Right kidney (tissue), 9 donors: ENCODE data around the gene SOX21.
"Not testable (repeated sequence)": the region's sequence is repeated elsewhere in the genome, so short reads cannot be mapped to it uniquely, and the experiment has no call there.

Experiments used
- DNase-seq: peaks from one replicate; pipeline ENCODE4 v3.0.0-alpha.2; 2016
- long read RNA-seq, 8 donors: transcript quantifications; one replicate each; lab custom pipeline, GENCODE V29; 2026

The SOX21 gene
- long read RNA-seq, donor 1 = 0 reads
- long read RNA-seq, donor 2 = 0 reads
- long read RNA-seq, donor 3 = 0 reads
- long read RNA-seq, donor 4 = 0 reads
- long read RNA-seq, donor 5, partial matches to known transcripts = 0 of 2 reads
- long read RNA-seq, donor 5, other reads (novel, unspliced or antisense) = 0 of 2 reads
- long read RNA-seq, donor 6 = 0 reads
- long read RNA-seq, donor 7, partial matches to known transcripts = 0 of 1 reads
- long read RNA-seq, donor 7, other reads (novel, unspliced or antisense) = 0 of 1 reads
- long read RNA-seq, donor 8 = 0 reads

GRCh38 chr13:94712287-94712811 is at the start of gene SOX21:
Gene SOX21 (minus strand): TSS chr13:94712545. CDS start chr13:94712049, 496 bp downstream.
- DNase-seq = no peak

- DNase-seq = no peak
Measured at GRCh38 chr13:94761407-94761806, 49.1 kb upstream of the SOX21 start.

GRCh38 chr13:94759120-94759728 is 46.9 kb upstream of the SOX21 start:
- no peak for DNase-seq

DNA sequence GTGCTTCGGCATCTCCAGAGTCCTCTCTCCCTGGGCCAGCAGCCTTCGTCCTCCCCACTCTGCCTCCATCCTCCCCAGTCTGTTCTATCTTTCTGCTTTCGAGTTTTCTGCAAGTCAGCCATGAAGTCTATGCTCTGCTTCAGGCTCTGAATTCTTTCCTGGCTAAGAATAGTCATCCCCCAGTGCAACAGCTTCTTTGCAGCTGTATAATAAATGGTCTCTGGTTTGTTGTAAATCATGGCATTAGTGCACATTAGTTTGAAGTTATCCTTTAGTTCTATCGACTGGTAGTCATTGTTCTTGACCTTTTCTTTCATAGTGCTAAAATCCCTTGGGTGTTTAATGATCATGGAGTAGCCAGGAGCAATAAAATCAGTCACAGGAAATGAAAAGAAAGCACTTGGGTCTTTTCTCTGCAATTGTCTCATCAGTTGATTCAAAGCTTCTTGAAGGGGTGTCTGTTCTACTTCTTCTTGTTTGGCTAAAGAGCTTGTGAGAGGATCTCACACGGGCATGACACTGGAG is 46.2 kb upstream of the SOX21 start:
- DNase-seq = no peak

DNA sequence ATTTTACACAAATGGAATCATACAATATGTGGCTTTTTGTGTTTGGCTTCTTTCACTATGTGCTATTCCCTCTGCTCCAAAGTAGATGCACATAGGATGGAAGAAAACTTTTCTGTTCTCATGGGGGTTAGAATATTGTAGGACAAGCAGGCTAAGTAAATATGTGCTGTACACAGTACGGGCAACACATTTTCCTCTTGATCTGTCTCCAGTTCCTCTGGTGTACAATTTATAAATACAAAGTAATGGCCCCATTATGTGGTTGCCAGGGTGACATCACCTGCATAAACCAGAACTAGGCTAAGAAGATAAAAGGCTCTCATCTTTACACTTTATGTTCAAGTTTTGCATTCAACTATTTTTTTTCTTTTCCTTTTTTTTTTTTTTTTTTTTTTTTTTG is 41.0 kb upstream of the SOX21 start:
- DNase-seq = no peak

DNA sequence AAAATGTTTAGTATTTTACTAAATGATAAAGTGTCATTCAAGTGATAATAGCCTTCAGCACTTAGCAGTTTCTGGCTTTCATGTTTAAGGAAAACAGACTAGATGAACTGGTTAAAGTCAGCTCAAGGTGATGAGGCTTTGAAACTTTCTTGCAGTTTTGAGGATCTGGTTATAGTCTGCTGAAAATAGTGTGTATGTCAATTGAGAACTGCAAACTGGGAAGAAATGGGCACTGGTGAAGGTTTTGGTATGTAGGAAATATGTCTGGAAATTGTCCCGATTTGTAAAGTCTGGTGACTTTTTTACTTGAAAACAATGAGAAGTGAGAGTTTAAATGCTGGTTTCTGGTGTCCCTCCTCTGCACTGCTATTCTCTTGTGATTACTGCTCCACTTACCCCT is 36.8 kb upstream of the SOX21 start:
- no peak for DNase-seq

GRCh38 chr13:94739235-94739634 is 26.9 kb upstream of the SOX21 start:
- no peak for DNase-seq

- DNase-seq = no peak
Measured at GRCh38 chr13:94731028-94731427, 18.7 kb upstream of the SOX21 start.

DNA sequence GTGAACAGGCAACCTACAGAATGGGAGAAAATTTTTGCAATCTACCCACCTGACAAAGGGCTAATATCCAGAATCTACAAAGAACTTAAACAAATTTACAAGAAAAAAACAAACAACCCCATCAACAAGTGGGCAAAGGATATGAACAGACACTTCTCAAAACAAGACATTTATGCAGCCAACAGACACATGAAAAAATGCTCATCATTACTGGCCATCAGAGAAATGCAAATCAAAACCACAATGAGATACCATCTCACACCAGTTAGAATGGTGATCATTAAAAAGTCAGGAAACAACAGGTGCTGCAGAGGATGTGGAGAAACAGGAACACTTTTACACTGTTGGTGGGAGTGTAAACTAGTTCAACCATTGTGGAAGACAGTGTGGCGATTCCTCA is 17.6 kb upstream of the SOX21 start:
- not testable (repeated sequence) for DNase-seq

- no peak for DNase-seq
Measured at GRCh38 chr13:94726425-94726824, 14.1 kb upstream of the SOX21 start.

DNA sequence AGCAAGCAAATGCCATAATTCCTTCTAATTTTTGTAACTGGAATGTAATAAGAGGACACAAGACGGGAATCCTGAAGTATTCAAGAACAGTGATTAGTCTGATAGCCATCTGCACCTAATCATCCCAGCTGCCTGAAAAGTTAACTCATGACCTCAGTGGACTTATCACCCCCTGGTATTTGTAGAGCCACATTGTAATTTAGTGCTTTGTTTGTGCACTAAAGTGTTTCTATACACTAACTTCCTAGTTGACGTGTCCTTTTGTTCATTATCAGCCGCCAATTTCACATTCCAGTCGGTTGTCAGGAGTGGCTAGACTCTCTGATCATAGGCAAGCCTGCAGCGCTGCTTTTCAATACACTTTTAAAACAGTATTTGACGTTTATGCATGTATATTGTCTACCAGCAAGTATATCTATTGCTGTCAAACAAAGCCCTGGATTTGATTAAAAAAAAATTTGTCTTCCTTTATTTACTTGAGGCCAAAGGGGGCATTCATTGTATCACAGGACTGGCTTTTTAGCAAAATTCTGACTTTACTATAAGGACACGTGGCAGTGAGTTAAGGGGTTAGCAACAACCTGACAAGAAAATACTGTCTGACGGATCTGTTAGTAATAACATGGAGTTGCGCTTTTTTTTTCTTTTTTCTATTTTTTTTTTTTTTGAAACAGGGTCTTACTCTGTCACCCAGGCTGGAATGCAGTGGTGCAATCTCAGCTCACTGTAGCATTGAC is 10.4 kb upstream of the SOX21 start:
- no peak for DNase-seq

- not testable (repeated sequence) for DNase-seq
Measured at GRCh38 chr13:94718697-94719096, 6.4 kb upstream of the SOX21 start.

DNA sequence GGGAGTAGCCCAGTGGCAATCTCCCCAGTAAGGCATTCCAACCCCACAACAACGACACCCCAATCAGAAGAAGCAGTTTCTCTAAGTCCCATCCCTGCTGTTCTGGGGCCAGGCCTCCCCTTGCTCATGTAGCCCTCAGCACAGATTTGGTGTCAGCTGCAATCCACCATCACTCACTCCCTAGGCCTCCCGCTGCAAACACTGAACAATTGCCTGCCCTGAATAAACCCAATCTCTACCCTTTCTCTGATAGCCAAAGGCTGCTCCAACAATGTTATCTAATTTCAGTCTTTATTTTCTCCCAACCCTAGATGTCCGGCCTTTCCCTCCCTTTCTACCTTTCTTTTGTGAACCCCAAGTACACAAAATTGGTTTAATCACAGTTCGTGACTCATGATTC is 5.6 kb upstream of the SOX21 start:
- DNase-seq = no peak

GRCh38 chr13:94716016-94716415 is 3.7 kb upstream of the SOX21 start:
- no peak for DNase-seq

DNA sequence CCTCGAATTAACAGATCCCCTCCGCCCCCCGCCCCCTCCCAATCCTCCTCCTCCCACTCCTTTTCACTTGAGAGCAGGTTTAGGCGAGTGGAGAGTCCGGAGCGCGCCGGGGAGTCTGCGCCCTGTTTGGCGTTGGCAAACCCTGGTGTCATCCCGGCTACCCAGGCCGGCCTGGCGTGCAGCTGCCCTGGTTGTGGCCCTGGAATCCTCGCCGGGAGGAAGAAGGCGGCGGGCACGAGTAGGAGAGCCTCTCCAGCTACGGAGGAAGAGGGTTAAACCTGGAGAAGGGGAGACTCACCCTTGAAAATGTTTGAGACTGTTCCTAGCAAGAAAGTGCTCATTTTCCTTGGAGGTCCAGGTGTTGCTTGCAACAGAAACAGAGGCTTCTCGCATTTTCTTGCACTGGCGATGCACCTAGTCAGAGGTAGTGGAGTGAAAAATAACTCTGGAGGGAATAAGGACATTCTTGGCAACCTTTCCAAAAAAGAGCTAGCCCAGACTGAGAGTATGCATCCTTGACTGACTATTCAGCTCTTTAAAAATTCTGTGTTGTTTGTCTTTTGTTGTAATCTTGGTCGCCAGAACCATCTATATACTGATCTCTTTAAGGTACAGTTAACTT is 1.3 kb upstream of the SOX21 start:
- DNase-seq = peak; percentile 57

GRCh38 chr13:94712812-94713560 is 641 bp upstream of the SOX21 start:
- DNase-seq = peak; percentile 88

DNA sequence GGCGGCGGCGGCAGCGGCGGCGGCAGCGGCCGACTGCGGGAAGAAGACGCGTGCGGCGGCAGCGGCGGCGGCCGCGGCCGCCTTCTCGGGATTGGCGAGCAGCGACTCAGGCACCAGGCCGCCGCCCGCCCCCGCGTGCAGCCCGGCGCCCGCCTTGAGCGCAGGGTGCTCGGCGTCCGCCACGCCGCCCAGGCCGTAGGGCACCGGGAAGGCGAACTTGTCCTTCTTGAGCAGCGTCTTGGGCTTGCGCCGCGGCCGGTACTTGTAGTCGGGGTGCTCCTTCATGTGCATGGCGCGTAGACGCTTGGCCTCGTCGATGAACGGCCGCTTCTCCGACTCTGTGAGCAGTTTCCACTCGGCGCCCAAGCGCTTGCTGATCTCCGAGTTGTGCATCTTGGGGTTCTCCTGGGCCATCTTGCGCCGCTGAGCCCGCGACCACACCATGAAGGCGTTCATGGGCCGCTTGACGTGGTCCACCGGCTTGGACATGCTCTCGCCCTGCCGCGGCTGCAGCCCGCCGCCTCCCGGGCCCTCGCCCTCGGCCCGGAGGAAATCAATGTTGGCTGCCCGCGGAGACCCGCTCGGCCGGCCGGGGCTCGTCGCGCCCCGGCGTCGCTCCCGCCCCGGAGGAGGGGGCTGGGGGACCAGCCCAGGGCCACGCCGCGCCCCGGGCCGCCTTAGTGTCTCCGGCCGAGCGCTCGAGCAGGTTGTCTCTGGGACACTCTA is 621 bp downstream of the SOX21 start:
- peak; percentile 82 for DNase-seq

DNA sequence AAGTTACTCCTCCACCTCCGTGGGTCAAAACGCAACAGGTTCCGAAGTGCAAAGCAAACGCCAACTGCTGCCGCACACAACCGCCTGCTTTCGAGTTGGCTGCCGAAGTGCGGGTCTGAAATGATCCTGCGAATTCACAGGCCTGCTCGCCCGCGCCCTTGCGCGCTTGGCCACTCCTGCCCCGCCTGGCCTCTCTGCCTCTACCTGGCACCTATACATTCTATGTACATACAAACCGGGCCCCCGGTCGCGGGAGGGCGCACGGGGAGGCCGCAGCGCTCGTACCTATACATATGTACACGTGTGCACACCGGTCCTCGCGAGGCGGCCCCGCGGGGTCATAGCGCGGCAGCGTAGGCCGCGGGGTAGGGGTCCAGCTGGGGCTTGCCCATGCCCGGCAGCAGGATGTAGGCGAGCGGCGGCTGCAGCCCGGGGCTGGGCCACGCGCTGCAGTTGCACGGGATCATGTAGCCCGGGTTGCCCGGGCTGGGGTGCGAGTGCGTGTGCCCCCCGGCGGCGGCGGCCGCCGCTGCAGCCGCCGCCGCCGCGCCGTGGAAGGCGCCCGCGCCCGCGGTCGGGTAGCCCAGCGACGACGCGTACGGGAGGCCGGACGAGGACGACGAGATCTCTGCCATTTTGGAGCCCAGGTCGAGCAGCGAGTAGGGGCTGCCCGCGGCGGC is 1.3 kb downstream of the SOX21 start:
- DNase-seq = peak; percentile 74

DNA sequence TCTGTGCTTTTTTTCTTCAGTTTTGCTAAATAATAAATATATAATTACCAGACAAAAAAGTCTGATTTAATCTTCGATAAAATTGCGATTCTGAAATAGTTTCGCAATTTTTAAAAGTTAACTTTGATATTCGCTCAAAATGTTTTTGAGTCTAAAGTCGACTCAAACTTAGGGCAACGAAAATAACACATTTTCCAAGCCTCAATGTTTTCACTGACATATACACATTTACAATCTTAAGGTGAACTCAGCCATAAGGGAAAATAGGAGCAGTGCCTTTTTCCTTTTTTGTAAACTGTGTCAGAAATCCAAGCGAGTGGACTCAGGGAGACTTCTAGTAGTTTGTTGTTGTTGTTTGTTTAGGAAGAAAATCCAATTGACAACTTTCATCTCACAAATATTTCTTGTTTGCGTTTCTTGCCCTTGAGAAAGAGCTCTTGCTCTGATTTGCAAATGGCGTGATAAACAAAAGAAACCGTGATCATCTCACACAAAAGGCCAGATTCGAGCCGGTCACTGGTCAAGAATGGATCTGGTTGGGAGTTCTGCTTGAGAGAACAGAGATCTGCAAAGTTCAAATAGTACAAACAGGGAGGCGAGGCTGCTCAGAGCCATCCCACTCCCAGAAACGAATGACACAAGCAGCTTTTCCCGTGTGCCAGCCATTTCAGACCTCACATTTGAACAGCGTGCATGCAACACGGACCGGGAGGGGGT is 2.1 kb downstream of the SOX21 start:
- peak; percentile 64 for DNase-seq
